Aorta (tissue), 5 donors: ENCODE data around the gene NMNAT2. TPM values are rescaled to one million over a fixed set of nuclear protein-coding genes. Genes with fewer than 3 reads are reported as not detected.

Experiments used
- ATAC-seq: fragments of 200-7000 bp; cut with Tn5 transposase; one replicate; pipeline ENCODE4 v1.9.1; 2022; ENCODE audit warnings: moderate library complexity; ENCODE audit not compliant: low FRiP score
- DNase-seq, 2 donors: peaks; one replicate each; pipeline ENCODE4 v3.0.0-alpha.2; 2020
- H3K27ac ChIP-seq, 2 donors: one replicate each; pipeline ENCODE4 v1.5.1; 2013; ENCODE audit warnings: low read length in 2 of 2, mild to moderate bottlenecking in 2 of 2, moderate library complexity in 2 of 2, control low read depth in 1 of 2, inconsistent platforms in 1 of 2, low read depth in 1 of 2
- H3K27me3 ChIP-seq, 2 donors: one replicate each; pipeline ENCODE4 v1.6.1; 2013; ENCODE audit warnings: control low read depth in 1 of 2, low read length in 1 of 2, mild to moderate bottlenecking in 1 of 2, moderate library complexity in 1 of 2; ENCODE audit not compliant: insufficient read depth in 2 of 2, control insufficient read depth in 1 of 2
- H3K36me3 ChIP-seq, 2 donors: one replicate each; pipeline ENCODE4 v1.6.1; 2013; ENCODE audit warnings: control low read depth in 1 of 2, low read length in 1 of 2, mild to moderate bottlenecking in 1 of 2; ENCODE audit not compliant: insufficient read depth in 2 of 2, control insufficient read depth in 1 of 2
- H3K4me1 ChIP-seq, 2 donors: one replicate each; pipeline ENCODE4 v1.6.1; 2013; ENCODE audit warnings: low read length in 2 of 2, control low read depth in 1 of 2, mild to moderate bottlenecking in 1 of 2, moderate library complexity in 1 of 2; ENCODE audit not compliant: insufficient read depth in 2 of 2, control insufficient read depth in 1 of 2
- H3K4me3 ChIP-seq, 2 donors: one replicate each; pipeline ENCODE4 v1.5.1; 2013; ENCODE audit warnings: low read length in 2 of 2, control low read depth in 1 of 2, mild to moderate bottlenecking in 1 of 2
- H3K9me3 ChIP-seq: one replicate; pipeline ENCODE4 v1.6.1; 2013; ENCODE audit warnings: mild to moderate bottlenecking, low read length; ENCODE audit not compliant: control insufficient read depth
- WGBS, 2 donors: extraction: QIAGEN DNeasy Blood & Tissue Kit; methylation state at CpG; one replicate each; pipeline ENCODE4 v1.1.7; 2013; 5-methylcytosine and 5-hydroxymethylcytosine counted together
- intact Hi-C, 2 donors: fragments of 100-400 bp; cut with DNase I; formaldehyde crosslinking; loops; one replicate each; pipeline versions ENCODE4 v1.14.2 to v1.15.0; 2022
- polyA plus RNA-seq, 2 donors: library from polyadenylated mRNA; stranded (reverse); fragments of 200-250 nt; gene quantifications; one replicate each; pipeline ENCODE4 v1.2.3, GENCODE V29; 2013
- total RNA-seq, 2 donors: library from RNA; stranded (reverse); fragmentation: NEBNext Ultra II Directional; extraction: Animal tissue kit (Norgen Biotek cat#: 25700); gene quantifications; one replicate each; pipeline ENCODE4 v1.2.1, GENCODE V29; 2021
- donor health status: healthy with polysubstance abuse.
- donor health status: Bipolar disorder and iron deficiency.
- donor health status: DM: no; HTN: no; CAD: no.
- donor health status: DM: no; HTN: no; CAD: no.
- donor health status: DM: yes; HTN: yes; CAD: no.

The NMNAT2 gene
- total and polyA plus RNA-seq, 4 donors: 0.25 to 2.8 (median 1.3) TPM; not detected in 1

DNA sequence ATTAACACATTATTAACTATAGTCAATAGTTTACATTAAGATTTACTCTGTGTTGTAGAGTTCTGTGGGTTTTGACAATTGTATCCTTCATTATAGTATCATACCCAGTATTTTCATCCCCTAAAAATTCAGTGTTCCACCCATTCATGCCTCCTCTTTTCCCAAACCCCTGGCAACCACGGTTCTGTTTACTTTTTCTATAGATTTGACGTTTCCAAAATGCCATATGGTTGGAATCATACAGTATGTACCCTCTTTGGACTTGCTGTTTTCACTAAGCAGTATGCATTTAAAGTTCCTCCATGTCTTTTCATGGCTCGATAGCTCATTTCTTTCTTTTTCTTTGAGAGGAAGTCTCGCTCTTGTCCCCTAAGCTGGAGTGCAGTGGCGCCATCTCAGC, 122.7 kb downstream of the NMNAT2 start:
- H3K27me3 ChIP-seq: no peaks in the 10 kb centered on the region
- no peak for ATAC-seq

DNA sequence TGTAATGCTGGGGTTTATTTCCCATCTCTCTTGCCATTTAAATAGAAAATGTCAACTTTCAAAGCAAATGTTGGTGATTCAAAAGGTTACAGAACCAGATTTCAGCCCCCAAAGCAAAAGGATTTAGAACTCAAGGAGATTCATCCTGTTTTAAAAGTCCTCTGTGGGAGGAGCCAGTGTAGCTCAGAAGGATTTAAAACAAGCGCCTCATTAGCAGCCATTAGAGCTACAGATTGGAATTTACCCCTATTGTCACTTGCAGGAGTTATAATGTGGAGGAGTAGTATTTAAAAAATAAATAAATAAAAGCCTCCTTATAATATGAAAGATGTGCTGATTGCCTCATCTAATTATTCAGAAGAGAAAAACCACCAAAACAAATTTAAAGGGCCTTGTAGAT, 124.3 kb downstream of the NMNAT2 start:
- H3K36me3 ChIP-seq: no peaks in the 10 kb centered on the region
- WGBS, 2 donors: 95 to 100% methylated on average over 1 of the region's 1 CpG
- DNase-seq: no peak
- H3K9me3 ChIP-seq: no peaks in the 10 kb centered on the region
- H3K4me3 ChIP-seq: no peak overlapping the region
- no peaks in the 10 kb centered on the region for H3K27me3 ChIP-seq
- H3K27ac ChIP-seq: no peak overlapping the region
- peaks cover 0 to 4% of the 10 kb centered on the region in 2 donors for H3K4me1 ChIP-seq
- intact Hi-C loops: no loop called here
- ATAC-seq: no peak

More for the DNA sequence above, 122.7 kb downstream of the NMNAT2 start:
- Histone ChIP-seq H3K36me3 (no peaks in the 10 kb centered on the region), H3K4me3 (no peak overlapping the region), H3K9me3 (no peaks in the 10 kb centered on the region), H3K4me1 (peaks cover 0 to 4% of the 10 kb centered on the region in 2 donors), H3K27ac (no peak overlapping the region)
- 64 to 70% methylated on average over 5 of the region's 5 CpGs for WGBS, 2 donors
- DNase-seq: no peak
- intact Hi-C loops: no loop called here

DNA sequence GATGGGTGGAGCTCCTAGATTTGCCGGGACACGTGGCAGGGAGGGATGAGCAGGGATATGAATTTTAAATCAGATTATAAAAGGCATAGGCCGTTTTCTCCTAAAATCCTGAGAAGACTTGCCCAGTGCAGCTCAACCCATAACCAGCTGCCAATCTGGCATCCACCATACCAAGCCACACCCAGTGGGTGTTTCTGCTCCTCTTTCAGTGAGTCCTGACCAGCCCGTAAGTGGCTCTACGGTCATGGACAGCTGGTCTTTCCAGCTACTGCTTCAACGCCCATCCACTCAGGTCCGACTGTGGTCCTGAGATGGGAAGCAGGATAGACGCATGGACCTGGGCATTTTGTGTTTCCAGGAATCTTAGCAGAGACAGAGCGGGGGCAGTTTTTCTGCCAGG, 124.9 kb downstream of the NMNAT2 start:
- 90 to 91% methylated on average over 9 of the region's 9 CpGs for WGBS, 2 donors
- intact Hi-C loops: no loop called here

DNA sequence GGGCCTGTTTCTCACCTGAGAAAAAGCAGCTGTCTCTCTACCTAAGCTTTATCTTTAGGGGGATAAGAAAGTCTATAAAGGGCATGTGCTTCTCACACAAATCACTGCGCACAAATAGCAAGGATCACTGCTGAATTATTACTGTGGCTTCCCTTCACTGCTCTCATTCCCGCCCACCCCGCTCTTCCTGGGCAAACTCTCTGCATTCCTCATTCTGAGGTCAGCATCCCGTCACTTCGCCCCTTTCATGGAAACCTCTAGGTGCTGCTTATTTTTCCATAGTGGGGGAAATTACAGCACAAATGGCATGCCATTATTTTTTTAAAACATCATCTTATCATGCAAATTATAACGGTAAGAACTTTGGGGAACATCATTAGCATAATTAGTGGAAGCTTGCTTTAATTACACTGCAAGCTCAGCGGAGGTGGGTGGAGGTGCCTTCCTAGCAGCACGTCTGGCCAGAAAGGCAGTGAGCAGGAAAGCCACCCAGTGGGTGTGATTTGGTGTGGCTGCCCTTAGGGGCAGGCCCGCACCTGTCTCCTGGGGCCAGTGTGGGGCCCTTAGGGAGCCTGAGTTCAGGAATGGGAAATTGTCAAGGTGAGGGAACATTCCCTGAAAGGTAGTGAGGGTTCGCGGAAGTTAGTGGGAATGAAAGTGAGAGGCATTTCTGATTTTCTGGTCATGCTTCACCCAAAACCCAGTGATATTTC, 126.2 kb downstream of the NMNAT2 start:
- intact Hi-C loops: no loop called here
- DNase-seq: peak; percentile 77 to 86
- peaks cover 0 to 4% of the 10 kb centered on the region in 2 donors for H3K4me1 ChIP-seq
- no peaks in the 10 kb centered on the region for H3K27me3 ChIP-seq
- H3K9me3 ChIP-seq: no peaks in the 10 kb centered on the region
- peak; percentile 77 for ATAC-seq
- no peaks in the 10 kb centered on the region for H3K36me3 ChIP-seq
- H3K27ac ChIP-seq: peak overlapping the region; percentile 89 to 98
- WGBS, 2 donors: 31 to 32% methylated on average over 11 of the region's 11 CpGs
- H3K4me3 ChIP-seq: no peak overlapping the region

More for the DNA sequence above, 124.9 kb downstream of the NMNAT2 start:
- Histone ChIP-seq H3K4me3 (no peak overlapping the region), H3K27ac (no peak overlapping the region), H3K36me3 (no peaks in the 10 kb centered on the region), H3K27me3 (no peaks in the 10 kb centered on the region), H3K4me1 (peaks cover 0 to 4% of the 10 kb centered on the region in 2 donors), H3K9me3 (no peaks in the 10 kb centered on the region)
- ATAC-seq (no peak), DNase-seq (no peak)

GRCh38 chr1:183291216-183291762, 126.9 kb downstream of the NMNAT2 start:
- Histone ChIP-seq H3K9me3 (no peaks in the 10 kb centered on the region), H3K27ac (peak overlapping the region; percentile 89 to 98), H3K27me3 (no peaks in the 10 kb centered on the region), H3K36me3 (no peaks in the 10 kb centered on the region), H3K4me3 (no peak overlapping the region), H3K4me1 (peaks cover 0 to 4% of the 10 kb centered on the region in 2 donors)
- no peak for DNase-seq
- 75 to 79% methylated on average over 5 of the region's 5 CpGs for WGBS, 2 donors
- intact Hi-C loops: no loop called here
- no peak for ATAC-seq

- Histone ChIP-seq H3K4me3 (no peak overlapping the region), H3K27ac (peak overlapping the region; percentile 19 to 66), H3K4me1 (peaks cover 0 to 4% of the 10 kb centered on the region in 2 donors), H3K9me3 (no peaks in the 10 kb centered on the region), H3K27me3 (no peaks in the 10 kb centered on the region), H3K36me3 (no peaks in the 10 kb centered on the region)
- intact Hi-C loops: no loop called here
- WGBS, 2 donors: 84 to 88% methylated on average over 6 of the region's 6 CpGs
- DNase-seq: no peak
- ATAC-seq: no peak
These were observed 127.6 kb downstream of the NMNAT2 start for GRCh38 chr1:183290628-183291027.

GRCh38 chr1:183289051-183289496, 129.1 kb downstream of the NMNAT2 start:
- peak; percentile 1 for ATAC-seq
- Histone ChIP-seq H3K4me1 (peaks cover 0 to 4% of the 10 kb centered on the region in 2 donors), H3K27me3 (no peaks in the 10 kb centered on the region), H3K9me3 (no peaks in the 10 kb centered on the region), H3K36me3 (no peaks in the 10 kb centered on the region), H3K27ac (peak overlapping the region in 1 of 2 donors; percentile 76), H3K4me3 (no peak overlapping the region)
- WGBS, 2 donors: 9 to 22% methylated on average over 9 of the region's 9 CpGs
- intact Hi-C loops: no loop called here
- no peak for DNase-seq

- intact Hi-C loops: no loop called here
- peaks cover 0 to 4% of the 10 kb centered on the region in 2 donors for H3K4me1 ChIP-seq
- no peaks in the 10 kb centered on the region for H3K27me3 ChIP-seq
- peak overlapping the region; percentile 2 to 76 for H3K27ac ChIP-seq
- no peaks in the 10 kb centered on the region for H3K9me3 ChIP-seq
- 52 to 57% methylated on average over 2 of the region's 2 CpGs for WGBS, 2 donors
- DNase-seq (no peak), ATAC-seq (no peak)
- no peak overlapping the region for H3K4me3 ChIP-seq
- no peaks in the 10 kb centered on the region for H3K36me3 ChIP-seq
These were observed 129.6 kb downstream of the NMNAT2 start for GRCh38 chr1:183288583-183288982.

DNA sequence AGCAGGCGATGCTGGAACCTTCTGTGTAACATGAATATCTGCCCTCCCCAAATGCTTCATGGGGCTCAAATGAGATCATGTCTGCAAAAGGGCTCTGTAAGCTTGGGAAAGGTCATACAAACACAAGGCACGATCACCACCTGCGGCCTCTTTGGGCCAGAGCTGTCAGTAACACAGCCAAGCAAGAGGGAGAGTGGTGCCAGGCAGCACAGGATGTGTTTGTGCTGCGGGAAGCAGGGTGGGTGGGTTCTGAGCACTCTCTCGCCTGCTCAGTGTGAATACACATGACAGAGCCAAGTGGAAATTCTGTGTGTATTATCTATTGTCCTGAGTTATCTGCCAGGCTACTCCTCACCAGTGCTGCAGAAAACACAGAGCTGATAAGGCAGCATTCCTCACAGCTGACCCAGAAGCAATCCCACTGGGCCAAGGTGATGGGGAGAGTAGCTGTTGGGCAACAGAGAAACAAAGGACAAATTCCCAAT, 130.9 kb downstream of the NMNAT2 start:
- H3K4me1 ChIP-seq: peaks cover 0 to 3% of the 10 kb centered on the region in 2 donors
- ATAC-seq (no peak), DNase-seq (peak in 1 of 2 donors; percentile 72)
- no peak overlapping the region for H3K4me3 ChIP-seq
- H3K36me3 ChIP-seq: no peaks in the 10 kb centered on the region
- no peaks in the 10 kb centered on the region for H3K27me3 ChIP-seq
- intact Hi-C loops: no loop called here
- no peaks in the 10 kb centered on the region for H3K9me3 ChIP-seq
- peak overlapping the region in 1 of 2 donors; percentile 72 for H3K27ac ChIP-seq
- 5 to 8% methylated on average over 5 of the region's 5 CpGs for WGBS, 2 donors
